Effector CD4-positive, alpha-beta T cell (primary cell): ENCODE data around the gene ASPM.
"Not testable (repeated sequence)": the region's sequence is repeated elsewhere in the genome, so short reads cannot be mapped to it uniquely, and the experiment has no call there.

Experiments used
- DNase-seq: peaks from one replicate; pipeline ENCODE4 v3.0.0-alpha.2; 2020

Gene ASPM

DNA sequence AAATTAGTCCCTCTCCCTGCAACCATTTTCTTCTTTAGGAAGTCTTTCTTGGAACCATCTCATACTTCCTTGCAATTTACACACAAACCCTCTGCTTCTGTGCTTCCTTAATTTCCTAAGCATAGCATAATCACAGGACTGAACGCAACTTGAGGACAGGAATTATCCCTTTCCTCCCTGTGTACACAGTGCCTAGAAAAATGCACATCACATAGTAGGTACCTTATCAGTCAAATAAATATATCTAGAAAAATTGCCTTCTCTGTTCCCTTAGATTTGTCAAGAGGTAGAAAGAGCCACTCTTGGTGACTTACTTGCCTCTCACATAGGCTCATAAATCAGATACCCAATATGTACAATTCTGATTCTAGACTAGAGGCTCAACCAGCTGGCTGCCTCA is 4.9 kb downstream of the ASPM start:
- DNase-seq, result no peak

GRCh38 chr1:197140121-197140520 is 6.3 kb downstream of the ASPM start:
- no peak for DNase-seq

- DNase-seq, result no peak
Observed at GRCh38 chr1:197139169-197139568, 7.3 kb downstream of the ASPM start.

- no peak for DNase-seq
Observed at GRCh38 chr1:197137322-197137721, 9.1 kb downstream of the ASPM start.

GRCh38 chr1:197130677-197131304 is 15.7 kb downstream of the ASPM start:
- no peak for DNase-seq

DNA sequence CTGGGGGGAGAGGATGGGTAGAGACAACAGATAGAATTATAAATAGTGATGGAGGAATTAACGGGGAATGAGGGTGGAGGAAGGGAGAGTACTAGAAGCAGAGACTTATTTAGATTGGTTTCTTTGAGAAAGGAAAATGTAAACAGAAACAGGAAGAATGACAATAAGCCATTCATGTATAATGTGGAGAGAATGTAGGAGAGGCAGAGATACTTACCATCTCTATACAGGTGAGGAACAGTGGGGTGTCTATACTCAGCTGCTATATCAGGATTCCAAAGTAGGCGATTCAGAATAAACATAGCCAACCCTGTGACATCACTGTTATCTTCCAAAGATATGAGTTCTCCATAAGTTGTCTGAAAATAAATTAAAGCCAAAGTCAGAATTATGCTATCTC is 16.8 kb downstream of the ASPM start:
- no peak for DNase-seq

DNA sequence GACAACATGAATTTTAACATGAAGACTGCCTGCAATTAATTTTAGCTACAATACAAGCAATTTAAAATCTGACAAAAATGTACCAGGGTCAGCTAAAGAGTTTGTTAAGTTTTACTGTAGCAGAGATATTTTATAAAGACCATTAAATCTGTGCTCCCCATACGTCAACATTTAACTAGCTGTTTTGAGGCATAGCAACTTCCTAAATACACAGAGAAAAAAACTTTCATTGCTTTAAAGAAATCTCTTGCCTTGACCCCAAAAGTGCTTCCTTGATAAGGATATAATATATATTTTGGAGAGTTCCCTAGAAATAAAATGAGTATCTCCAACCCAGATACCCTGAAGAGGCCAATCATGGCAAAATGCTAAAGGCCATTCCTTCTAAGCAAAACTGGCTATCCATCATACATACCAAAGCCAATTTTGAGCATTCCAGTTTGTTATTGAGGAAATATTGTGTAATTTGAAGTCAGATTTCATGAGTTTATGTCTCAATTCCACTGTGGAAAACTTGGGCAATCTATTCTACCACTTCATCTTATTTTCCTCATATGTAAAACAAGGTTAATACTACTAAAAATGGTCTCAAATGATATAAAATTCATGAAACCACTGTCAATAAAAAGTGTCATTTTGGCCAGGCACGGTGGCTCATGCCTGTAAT is 19.1 kb downstream of the ASPM start:
- DNase-seq, result no peak

DNA sequence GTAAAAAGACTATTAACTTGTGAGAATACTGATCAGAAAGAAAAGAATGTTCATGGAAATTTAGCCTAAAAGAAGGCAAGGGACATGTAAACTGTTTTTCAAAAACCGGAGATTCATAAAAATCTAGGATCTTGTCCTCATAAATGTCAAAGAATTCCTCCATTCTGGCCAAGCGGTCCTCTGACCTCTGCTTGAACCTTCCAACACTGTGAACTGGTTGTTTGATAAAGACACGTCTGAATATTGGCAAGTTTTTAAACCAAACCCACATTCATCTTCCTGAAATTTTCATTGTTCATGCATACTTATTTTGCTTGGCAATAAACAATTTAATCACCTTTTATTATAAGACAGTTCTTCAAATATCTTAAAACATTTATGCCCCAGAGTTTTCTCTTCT is 19.8 kb downstream of the ASPM start:
- DNase-seq, result no peak

DNA sequence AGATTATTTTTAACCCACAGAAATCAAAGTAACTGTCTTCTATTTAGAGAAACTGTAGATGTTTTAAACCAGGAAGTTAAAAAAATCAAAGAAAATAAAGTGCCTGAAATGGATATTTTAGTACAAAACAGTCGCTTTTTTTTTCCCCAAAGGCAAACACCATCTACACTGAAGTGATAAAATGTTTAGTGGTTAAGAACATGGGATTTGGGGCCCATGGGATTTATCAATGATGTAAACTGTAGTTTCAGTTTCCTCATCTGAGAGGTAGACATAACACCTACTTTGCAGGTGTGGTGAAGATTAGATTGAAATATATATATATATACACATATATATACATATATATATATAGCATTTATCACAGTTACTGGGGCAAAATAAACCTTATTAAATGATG is 22.1 kb downstream of the ASPM start:
- no peak for DNase-seq

DNA sequence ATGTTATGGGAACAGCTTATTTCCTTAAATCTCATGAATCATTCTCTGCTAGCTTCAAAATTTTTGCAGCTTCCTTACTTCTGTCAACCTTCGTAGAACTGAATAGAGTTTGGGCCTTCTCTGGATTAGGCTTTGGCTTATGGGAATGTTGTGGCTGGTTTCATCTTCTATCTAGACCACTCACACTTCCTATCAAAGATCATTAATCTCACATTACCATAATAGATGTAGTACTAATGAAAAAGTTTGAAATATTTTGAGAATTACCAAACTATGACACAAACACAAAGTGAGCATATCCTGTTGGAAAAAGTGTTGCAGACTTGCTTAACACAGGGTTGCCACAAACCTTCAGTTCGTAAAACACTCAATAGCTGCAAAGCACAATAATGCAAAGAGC is 30.3 kb downstream of the ASPM start:
- DNase-seq, result no peak

DNA sequence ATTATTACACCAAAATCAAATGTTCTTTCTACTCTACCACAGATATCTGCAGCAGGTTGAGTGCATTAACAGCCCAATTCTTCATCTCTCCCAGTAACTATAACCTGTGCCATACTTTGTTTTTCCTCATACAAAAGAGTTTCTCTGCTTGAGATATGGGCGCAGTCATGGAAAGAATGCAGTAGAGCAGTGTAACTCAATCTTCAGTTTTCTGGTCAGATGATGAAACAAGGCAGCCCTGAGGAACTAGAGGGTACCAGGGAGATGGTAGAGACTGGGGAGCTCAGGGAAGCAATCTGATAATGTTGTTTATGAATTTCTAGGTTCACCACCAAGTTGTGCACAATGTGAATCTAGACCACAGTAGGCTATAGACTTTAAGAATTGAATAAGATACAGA is 39.6 kb downstream of the ASPM start:
- no peak for DNase-seq

- DNase-seq, result no peak
Observed at GRCh38 chr1:197103300-197103699, 43.2 kb downstream of the ASPM start.

DNA sequence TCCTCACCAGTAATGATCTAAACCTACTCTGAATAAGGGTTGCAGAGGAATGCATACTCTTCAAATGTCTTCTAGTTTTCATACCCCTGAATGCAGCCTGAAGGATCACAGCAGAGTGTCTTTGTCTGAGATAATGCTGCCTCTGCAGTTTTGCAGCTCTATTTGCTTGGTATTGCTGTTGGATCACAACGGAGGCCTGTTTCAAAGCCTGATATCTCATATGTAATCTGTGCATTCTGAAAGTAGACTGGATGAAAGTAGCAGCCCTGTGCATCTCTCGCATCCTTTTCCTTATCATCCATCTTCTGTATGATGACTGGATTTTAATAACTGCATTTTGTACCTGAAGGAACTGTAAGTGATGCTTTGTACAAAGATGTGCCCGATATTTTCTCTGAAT is 44.5 kb downstream of the ASPM start:
- DNase-seq, result no peak

GRCh38 chr1:197100677-197101076 is 45.8 kb downstream of the ASPM start:
- no peak for DNase-seq

GRCh38 chr1:197099444-197099843 is 47.0 kb downstream of the ASPM start:
- DNase-seq, result no peak

DNA sequence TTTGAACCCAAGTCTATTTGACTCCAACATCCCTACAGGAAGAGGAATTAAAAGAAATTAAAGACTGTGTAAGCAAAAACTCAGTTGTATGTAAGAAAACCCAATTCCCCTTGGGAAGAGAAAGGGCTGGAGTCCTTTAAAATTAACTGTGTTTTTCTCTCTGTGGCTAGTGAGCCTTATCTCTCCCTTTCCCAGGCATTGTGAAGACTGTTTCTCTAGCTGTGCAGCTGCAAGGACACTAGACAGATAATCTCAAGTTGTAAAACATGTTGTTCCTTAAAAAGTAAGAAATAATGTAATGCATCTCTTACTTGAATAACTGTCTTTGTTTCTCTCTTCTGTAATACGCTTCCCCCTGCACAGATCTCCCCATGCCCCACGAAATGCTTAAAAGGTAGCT is 49.5 kb downstream of the ASPM start:
- not testable (repeated sequence) for DNase-seq

DNA sequence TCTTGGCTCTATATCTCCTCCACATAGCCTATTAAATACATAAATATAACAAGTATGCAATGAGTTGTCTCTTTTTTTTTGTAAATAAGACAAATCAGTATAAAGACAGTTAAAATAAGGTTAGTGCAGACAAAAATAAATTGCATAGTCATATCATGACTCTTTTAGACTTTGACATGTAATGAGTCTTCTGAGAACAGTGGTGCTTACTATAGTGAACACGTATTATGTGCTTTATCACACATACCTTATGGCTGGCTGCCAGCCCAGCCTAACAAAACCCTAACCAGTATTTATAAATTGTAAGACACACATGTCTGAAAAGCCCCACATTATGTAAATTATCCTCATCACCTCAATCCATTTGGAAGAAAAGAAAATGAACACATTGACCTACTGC is 50.3 kb downstream of the ASPM start:
- no peak for DNase-seq

GRCh38 chr1:197093226-197093885 is 53.1 kb downstream of the ASPM start:
- DNase-seq, result no peak

DNA sequence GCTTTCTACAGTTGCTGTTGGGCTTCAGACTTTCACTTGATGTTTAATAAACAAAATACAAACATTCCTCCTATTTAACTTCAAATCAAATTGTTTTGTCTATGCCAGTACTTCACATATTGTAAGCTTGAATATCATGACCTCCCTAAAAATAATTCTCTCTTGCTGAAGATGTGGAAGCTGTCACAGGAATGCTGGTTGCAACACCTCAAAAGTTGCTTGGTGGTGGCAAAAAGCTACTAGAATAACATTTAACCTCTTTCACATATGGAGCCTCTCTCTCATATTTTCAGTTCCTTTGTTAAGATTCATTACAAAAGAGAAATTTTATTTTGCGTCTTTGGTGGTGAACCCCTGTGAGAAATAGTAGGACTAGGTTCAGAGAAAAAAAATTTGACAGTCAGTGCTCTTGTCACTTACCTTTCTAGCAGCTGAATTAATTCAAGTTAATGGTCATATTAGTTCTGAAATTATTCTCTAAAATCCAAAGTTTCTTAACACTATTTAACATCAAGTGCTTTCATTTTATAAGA is 53.9 kb downstream of the ASPM start:
- no peak for DNase-seq

- no peak for DNase-seq
Observed at GRCh38 chr1:197083474-197083873, 63.0 kb downstream of the ASPM start.

DNA sequence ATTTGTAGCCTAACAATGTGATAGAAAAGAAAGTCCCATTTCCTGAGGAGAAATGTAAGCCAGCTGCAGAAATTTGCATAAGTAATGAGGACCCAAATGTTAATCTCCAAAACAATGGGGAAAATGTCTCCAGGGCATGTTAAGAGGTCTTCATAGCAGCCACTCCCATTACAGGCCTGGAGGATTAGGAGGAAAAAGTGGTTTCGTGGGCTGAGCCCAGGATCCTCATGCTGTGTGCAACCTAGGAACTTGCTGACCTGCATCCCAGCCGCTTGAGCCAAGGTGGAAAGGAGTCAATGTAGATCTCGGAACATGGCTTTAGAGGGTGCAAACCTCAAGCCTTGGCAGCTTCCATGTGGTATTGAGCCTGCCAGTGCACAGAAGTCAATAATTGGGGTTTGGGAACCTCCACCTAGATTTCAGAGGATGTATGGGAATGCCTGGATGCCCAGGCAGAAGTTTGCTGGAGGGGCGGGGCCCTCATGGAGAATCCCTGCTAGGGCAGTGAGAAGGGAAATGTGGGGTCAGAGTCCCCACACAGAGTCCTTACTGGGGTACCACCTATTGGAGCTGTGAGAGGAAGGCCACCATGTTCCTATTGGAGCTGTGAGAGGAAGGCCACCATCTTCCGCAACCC is 65.2 kb downstream of the ASPM start:
- DNase-seq, result no peak

DNA sequence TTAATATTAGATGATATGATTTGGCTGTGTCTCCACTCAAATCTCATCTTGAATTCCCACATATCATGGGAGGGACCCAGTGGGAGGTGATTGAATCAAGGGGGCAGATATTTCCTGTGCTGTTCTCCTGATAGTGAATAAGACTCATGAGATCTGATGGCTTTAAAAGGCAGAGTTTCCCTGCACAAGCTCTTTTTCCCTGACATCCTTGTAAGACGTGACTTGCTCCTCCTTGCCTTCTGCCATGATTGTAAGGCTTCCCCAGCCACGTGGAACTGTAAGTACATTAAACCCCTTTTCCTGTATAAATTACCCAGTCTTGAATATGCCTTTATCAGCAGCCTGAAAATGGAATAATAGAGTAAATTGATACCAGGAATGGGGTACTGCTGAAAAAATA is 66.1 kb downstream of the ASPM start:
- DNase-seq, result no peak

GRCh38 chr1:197076585-197076984 is 69.9 kb downstream of the ASPM start:
- DNase-seq, result no peak

DNA sequence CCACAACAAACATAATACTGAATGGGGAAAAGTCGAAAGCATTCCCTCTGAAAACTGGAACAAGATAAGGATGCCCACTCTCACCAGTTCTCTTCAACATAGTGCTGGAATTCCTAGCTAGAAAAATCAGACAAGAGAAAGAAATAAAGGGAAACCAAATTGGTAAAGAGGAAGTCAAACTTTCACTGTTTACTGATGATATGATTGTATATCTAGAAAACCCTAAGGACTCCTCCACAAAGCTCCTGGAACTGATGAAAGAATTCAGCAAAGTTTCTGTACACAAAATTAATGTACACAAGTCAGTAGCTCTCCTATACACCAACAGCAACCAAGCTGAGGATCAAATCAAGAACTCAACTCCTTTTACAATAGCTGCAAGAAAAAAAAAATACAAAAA is 72.5 kb downstream of the ASPM start:
- DNase-seq, result no peak
